GM12875 (cell line): Measurements from ENCODE around the gene PCED1A.
"Not testable (repeated sequence)": the region's sequence is repeated elsewhere in the genome, so short reads cannot be mapped to it uniquely, and the experiment has no call there.

Source experiments
- H3K4me3 ChIP-seq: one replicate; pipeline ENCODE4 v1.5.1; 2011; ENCODE audit warnings: low read depth, low read length, control low read depth
- CTCF ChIP-seq: IDR thresholded peaks from 2 replicates; pipeline ENCODE4 v1.5.1; 2011; ENCODE audit warnings: low read depth, mild to moderate bottlenecking, control low read depth, inconsistent platforms, low read length, moderate library complexity, borderline replicate concordance; ENCODE audit not compliant: insufficient read depth

Gene PCED1A

GRCh38 chr20:2814076-2814475 is 26.4 kb downstream of the PCED1A start:
- no peak overlapping the region for H3K4me3 ChIP-seq
- TF ChIP-seq CTCF, result no peak

- H3K4me3 ChIP-seq, result no peak overlapping the region
- no peak for TF ChIP-seq CTCF
These were observed 28.3 kb downstream of the PCED1A start for GRCh38 chr20:2812189-2812588.

DNA sequence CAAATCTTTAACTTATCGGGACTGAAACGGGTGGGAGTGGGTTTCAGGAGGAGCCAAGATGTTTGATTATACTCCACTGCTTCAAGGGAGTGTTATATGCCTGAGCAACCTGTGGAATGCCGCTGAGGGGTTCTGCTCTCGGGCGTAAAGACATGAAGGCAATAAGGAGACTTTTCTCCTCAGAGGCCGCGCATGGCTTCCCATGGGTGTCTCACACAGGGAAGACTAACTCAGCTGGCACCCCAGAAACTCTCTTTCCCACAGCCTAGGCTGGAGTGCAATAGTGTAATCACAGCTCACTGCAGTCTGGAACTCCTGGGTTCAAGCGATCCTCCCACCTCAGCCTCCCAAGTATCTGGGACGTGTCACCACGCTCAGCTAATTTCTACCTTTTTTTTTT is 30.8 kb downstream of the PCED1A start:
- TF ChIP-seq CTCF, result no peak
- H3K4me3 ChIP-seq, result no peak overlapping the region

DNA sequence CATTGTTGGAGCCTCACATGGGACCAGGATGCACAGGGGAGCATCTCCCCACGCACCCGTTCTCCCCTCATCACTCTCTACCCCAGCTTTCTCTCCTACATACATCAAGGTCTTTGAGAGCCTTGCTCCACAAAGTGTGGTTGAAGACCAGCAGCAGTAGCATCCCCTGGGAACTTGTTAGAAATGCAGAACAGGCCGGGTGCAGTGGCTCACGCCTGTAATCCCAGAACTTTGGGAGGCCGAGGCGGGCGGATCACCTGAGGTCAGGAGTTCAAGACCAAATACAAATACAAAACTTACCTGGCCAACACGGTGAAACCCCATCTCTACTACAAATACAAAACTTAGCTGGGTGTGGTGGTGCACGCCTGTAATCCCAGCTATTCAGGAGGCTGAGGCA is 32.5 kb downstream of the PCED1A start:
- not testable (repeated sequence) for H3K4me3 ChIP-seq

DNA sequence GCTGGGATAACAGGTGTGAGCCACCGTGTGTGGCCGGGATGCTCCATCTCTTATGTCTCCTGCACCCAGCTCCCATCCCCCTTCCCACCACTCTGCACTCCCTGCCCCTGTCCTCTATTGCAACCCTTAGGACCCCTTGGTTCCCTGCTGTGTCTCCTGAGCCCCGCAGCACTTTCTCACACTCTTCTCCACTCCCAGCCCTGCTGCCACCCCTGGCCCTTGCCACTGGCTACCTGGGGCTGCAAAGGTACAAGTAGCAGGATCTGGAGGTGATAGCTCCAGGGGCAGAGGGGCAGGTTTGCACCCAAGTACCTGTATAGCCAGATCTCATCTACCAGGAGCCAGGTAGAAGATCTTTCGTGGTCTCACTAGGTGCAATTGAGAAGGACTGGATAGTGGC is 33.4 kb downstream of the PCED1A start:
- no peak for TF ChIP-seq CTCF
- H3K4me3 ChIP-seq, result no peak overlapping the region

DNA sequence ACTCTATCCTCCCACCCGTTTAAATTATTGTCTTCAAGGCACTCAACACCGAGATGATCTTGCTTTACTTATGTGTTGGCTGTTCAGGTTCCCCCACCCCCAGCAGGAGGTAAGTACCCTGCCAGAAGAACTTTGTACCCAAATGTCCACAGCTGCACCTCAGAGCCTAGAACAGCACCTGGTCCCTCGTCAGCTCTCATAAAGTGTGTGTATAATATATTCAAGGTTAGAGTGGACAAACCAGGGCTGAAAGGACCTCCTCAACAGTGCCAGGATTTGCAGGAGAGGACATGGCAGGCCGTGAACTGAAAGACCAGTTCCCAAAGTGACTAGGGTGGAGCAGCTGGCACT is 34.1 kb downstream of the PCED1A start:
- no peak overlapping the region for H3K4me3 ChIP-seq
- no peak for TF ChIP-seq CTCF

DNA sequence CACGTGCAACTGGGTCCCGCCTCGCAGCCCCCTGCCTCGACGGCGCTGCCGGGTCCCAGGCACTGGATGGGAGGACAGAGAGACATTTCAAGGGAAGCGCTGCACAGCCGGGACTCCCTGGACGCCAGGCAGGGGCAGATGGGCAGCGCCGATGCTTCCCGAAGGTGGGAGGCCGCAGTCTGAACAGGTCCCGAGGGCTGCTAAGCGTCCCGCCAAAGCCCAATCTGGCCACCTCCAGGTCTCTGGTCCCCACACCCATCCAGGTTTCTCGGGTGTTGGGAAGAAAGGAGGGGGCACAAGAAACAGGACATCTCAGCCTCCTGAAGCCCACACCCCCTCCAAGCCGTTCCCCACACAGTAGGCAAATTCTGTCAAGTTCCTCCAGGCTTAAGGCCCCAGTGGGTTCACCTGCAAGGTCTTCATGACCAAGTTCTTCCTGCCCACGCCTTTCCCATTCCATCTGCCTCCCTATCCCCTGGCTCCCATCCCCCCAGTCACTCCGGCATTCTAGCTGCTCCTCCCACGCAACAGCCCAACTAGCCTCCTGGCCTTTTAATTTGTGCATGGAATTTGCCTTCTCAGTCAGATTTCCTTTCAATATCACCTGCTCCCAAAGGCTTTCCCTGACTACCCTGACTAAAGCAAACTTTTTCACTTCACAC is 34.6 kb downstream of the PCED1A start:
- TF ChIP-seq CTCF, result no peak
- no peak overlapping the region for H3K4me3 ChIP-seq
